Measurements from ENCODE around the gene LARP4B. TPM values are rescaled to one million over a fixed set of nuclear protein-coding genes. Genes with fewer than 3 reads are reported as not detected.
"Not testable (repeated sequence)": the region's sequence is repeated elsewhere in the genome, so short reads cannot be mapped to it uniquely, and the experiment has no call there.

The LARP4B gene
- polyA plus RNA-seq, 1 donor (not counting 4 experiments of a cell fraction or from before 2014, with no cell fraction given): 39.4 TPM

DNA sequence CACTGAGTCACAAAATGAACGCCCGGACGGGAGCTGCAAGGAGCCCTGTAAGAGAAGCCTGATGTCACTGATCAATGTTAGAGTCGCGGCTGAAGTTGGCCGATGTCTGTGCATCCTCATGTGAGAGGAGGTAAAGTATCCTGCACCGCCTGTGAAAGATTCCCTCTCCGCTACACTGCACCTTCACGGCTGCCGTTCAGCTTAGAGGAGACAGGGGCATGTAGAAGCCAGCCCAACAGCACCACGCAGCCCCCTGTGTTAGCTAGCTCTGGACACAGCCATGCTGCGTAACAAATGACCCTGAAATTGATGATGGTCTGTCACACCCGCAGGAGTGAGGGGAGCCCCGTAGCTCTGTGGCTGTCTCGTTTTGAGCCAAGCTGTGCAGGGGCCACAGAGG lies 160.5 kb downstream of the LARP4B start:
- TF ChIP-seq, protein P1, sequence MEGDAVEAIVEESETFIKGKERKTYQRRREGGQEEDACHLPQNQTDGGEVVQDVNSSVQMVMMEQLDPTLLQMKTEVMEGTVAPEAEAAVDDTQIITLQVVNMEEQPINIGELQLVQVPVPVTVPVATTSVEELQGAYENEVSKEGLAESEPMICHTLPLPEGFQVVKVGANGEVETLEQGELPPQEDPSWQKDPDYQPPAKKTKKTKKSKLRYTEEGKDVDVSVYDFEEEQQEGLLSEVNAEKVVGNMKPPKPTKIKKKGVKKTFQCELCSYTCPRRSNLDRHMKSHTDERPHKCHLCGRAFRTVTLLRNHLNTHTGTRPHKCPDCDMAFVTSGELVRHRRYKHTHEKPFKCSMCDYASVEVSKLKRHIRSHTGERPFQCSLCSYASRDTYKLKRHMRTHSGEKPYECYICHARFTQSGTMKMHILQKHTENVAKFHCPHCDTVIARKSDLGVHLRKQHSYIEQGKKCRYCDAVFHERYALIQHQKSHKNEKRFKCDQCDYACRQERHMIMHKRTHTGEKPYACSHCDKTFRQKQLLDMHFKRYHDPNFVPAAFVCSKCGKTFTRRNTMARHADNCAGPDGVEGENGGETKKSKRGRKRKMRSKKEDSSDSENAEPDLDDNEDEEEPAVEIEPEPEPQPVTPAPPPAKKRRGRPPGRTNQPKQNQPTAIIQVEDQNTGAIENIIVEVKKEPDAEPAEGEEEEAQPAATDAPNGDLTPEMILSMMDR (optimal IDR thresholded peaks at IDR 0.05 in 1 of 3, IDR thresholded peaks at IDR 0.05 in 1 of 3, conservative IDR thresholded peaks at IDR 0.05 in 1 of 3; ENCODE audit: extremely low read depth in 1 of 3, insufficient read depth in 2 of 3, low read length in 3 of 3): no peak
- no peak for TF ChIP-seq EZH2 (IDR thresholded peaks at IDR 0.05; ENCODE audit: low read length)
- Histone ChIP-seq H2AFZ (ENCODE audit: control insufficient read depth, low read length) (no peak overlapping the region), H3K9me3 (ENCODE audit: control insufficient read depth, low read depth, low read length) (no peaks in the 10 kb centered on the region), H4K20me1 (ENCODE audit: control insufficient read depth, extremely low read depth, insufficient read depth, low read length) (no peaks in the 10 kb centered on the region), H3K36me3 (ENCODE audit: control insufficient read depth in 2 of 2, extremely low read depth in 1 of 2, insufficient read depth in 2 of 2, low read length in 2 of 2) (no peaks in the 10 kb centered on the region), H3K4me2 (ENCODE audit: control insufficient read depth, extremely low read depth, insufficient read depth, low read depth, low read length) (no peak overlapping the region), H3K4me3 (ENCODE audit: control insufficient read depth in 2 of 3, extremely low read depth in 1 of 3, insufficient read depth in 2 of 3, low read depth in 1 of 3, low read length in 3 of 3) (no peak overlapping the region), H3K9me1 (ENCODE audit: control insufficient read depth, extremely low read depth, insufficient read depth, low read length) (no peaks in the 10 kb centered on the region), H3K79me2 (ENCODE audit: control insufficient read depth, insufficient read depth, low read length) (no peaks in the 10 kb centered on the region), H3K4me1 (ENCODE audit: control insufficient read depth, extremely low read depth, insufficient read depth, low read length) (no peaks in the 10 kb centered on the region), H3K9ac (ENCODE audit: control insufficient read depth, extremely low read depth, insufficient read depth, low read length) (no peak overlapping the region), H3K27ac (ENCODE audit: control insufficient read depth, insufficient read depth, low read length) (no peak overlapping the region), H3K27me3 (ENCODE audit: control insufficient read depth, extremely low read depth, insufficient read depth, low read length) (peaks cover 2% of the 10 kb centered on the region)
- DNase-seq (ENCODE audit: low read depth, low spot score): no peak
- no peak for FAIRE-seq
- dilution Hi-C loops (cut with MboI; ENCODE audit: extremely low pct_ligation_motif_present, low sequenced_read_pairs): no loop called here

DNA sequence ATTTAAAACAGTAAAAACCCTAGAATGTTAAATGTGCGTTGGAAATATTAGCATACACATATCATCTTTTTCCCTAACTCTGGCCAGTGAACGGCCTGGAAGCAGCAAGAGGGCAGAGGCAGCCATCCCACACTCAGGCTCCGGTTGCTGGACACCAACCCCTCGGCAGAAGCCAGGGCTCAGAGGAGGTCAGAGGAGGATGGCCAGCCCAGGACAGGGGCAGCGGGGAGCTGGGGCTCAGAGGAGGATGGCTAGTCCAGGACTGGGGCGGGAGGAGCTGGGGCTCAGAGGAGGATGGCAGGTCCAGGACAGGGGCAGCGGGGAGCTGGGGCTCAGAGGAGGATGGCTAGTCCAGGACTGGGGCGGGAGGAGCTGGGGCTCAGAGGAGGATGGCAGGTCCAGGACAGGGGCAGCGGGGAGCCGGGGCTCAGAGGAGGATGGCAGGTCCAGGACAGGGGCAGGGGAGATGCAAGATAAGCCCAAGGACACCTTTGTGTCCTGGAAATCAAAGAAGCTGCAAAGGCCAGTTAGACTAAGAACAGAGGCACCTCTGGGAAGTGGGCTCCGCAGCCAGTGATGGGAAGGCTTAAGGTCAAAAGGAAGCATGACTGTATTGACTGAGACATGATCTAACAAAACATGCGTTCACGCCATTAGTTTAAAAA lies 161.3 kb downstream of the LARP4B start:
- H3K4me2 ChIP-seq (ENCODE audit: control insufficient read depth, extremely low read depth, insufficient read depth, low read depth, low read length); H3K4me1 ChIP-seq (ENCODE audit: control insufficient read depth, extremely low read depth, insufficient read depth, low read length); H3K9me1 ChIP-seq (ENCODE audit: control insufficient read depth, extremely low read depth, insufficient read depth, low read length); dilution Hi-C loops (cut with MboI; ENCODE audit: extremely low pct_ligation_motif_present, low sequenced_read_pairs); FAIRE-seq; H2AFZ ChIP-seq (ENCODE audit: control insufficient read depth, low read length); H3K27me3 ChIP-seq (ENCODE audit: control insufficient read depth, extremely low read depth, insufficient read depth, low read length); H3K27ac ChIP-seq (ENCODE audit: control insufficient read depth, insufficient read depth, low read length); H3K9ac ChIP-seq (ENCODE audit: control insufficient read depth, extremely low read depth, insufficient read depth, low read length); H3K4me3 ChIP-seq (ENCODE audit: control insufficient read depth in 2 of 3, extremely low read depth in 1 of 3, insufficient read depth in 2 of 3, low read depth in 1 of 3, low read length in 3 of 3); H3K9me3 ChIP-seq (ENCODE audit: control insufficient read depth, low read depth, low read length); H4K20me1 ChIP-seq (ENCODE audit: control insufficient read depth, extremely low read depth, insufficient read depth, low read length); H3K36me3 ChIP-seq (ENCODE audit: control insufficient read depth in 2 of 2, extremely low read depth in 1 of 2, insufficient read depth in 2 of 2, low read length in 2 of 2); H3K79me2 ChIP-seq (ENCODE audit: control insufficient read depth, insufficient read depth, low read length); DNase-seq (ENCODE audit: low read depth, low spot score): not testable (repeated sequence)

DNA sequence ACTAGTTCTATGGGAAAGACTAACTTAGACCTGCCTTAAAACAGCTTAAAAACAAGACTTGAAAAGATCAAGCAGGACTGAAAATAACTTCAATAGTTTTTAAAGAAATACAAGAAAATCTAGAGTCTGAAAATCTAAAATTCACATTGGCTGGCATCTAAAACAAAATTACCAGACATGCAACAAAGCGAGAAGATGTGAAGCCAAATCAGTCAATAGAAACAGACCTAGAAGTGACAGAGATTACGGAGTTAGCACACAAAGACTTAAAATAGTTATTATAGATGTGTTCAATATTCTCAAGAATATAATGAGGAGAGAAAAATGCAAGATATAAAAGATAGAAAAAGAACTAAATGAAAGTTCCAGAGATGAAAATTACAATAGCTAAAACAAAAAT lies 163.7 kb downstream of the LARP4B start:
- TF ChIP-seq EZH2 (IDR thresholded peaks at IDR 0.05; ENCODE audit: low read length): no peak
- TF ChIP-seq, protein P1 (optimal IDR thresholded peaks at IDR 0.05 in 1 of 3, IDR thresholded peaks at IDR 0.05 in 1 of 3, conservative IDR thresholded peaks at IDR 0.05 in 1 of 3; ENCODE audit: extremely low read depth in 1 of 3, insufficient read depth in 2 of 3, low read length in 3 of 3): no peak
- dilution Hi-C loops (cut with MboI; ENCODE audit: extremely low pct_ligation_motif_present, low sequenced_read_pairs): no loop called here
- Histone ChIP-seq H3K4me3 (ENCODE audit: control insufficient read depth in 2 of 3, extremely low read depth in 1 of 3, insufficient read depth in 2 of 3, low read depth in 1 of 3, low read length in 3 of 3) (no peak overlapping the region), H3K79me2 (ENCODE audit: control insufficient read depth, insufficient read depth, low read length) (no peaks in the 10 kb centered on the region), H3K9me3 (ENCODE audit: control insufficient read depth, low read depth, low read length) (no peaks in the 10 kb centered on the region), H4K20me1 (ENCODE audit: control insufficient read depth, extremely low read depth, insufficient read depth, low read length) (no peaks in the 10 kb centered on the region), H3K27me3 (ENCODE audit: control insufficient read depth, extremely low read depth, insufficient read depth, low read length) (peaks cover 2% of the 10 kb centered on the region), H3K9ac (ENCODE audit: control insufficient read depth, extremely low read depth, insufficient read depth, low read length) (no peak overlapping the region), H3K9me1 (ENCODE audit: control insufficient read depth, extremely low read depth, insufficient read depth, low read length) (no peaks in the 10 kb centered on the region), H2AFZ (ENCODE audit: control insufficient read depth, low read length) (no peak overlapping the region), H3K4me2 (ENCODE audit: control insufficient read depth, extremely low read depth, insufficient read depth, low read depth, low read length) (no peak overlapping the region), H3K36me3 (ENCODE audit: control insufficient read depth in 2 of 2, extremely low read depth in 1 of 2, insufficient read depth in 2 of 2, low read length in 2 of 2) (no peaks in the 10 kb centered on the region), H3K27ac (ENCODE audit: control insufficient read depth, insufficient read depth, low read length) (no peak overlapping the region), H3K4me1 (ENCODE audit: control insufficient read depth, extremely low read depth, insufficient read depth, low read length) (no peaks in the 10 kb centered on the region)
- no peak for FAIRE-seq
- no peak for DNase-seq (ENCODE audit: low read depth, low spot score)
